Mesenchymal stem cell (in vitro differentiated cells and primary cell): Measurements from ENCODE around the gene MYO1E.
"Not testable (repeated sequence)": the region's sequence is repeated elsewhere in the genome, so short reads cannot be mapped to it uniquely, and the experiment has no call there.

ENCODE experiments used
- DNase-seq: peaks from one replicate; pipeline ENCODE4 v3.0.0-alpha.2; 2013
- H2AFZ ChIP-seq: one replicate; pipeline ENCODE4 v1.6.1; 2013; ENCODE audit warnings: low read depth, mild to moderate bottlenecking, control low read depth, inconsistent platforms, low read length, moderate library complexity
- H2AK5ac ChIP-seq: 2 replicates; pipeline ENCODE4 v1.6.1; 2013; ENCODE audit warnings: low read length, moderate library complexity, mild to moderate bottlenecking, inconsistent platforms; ENCODE audit not compliant: severe bottlenecking
- H2BK120ac ChIP-seq: one replicate; pipeline ENCODE4 v1.6.1; 2013; ENCODE audit warnings: low read depth, mild to moderate bottlenecking, inconsistent platforms, low read length, moderate library complexity
- H2BK12ac ChIP-seq, 2 experiments: one replicate each; pipeline ENCODE4 v1.6.1; 2013; ENCODE audit warnings: inconsistent platforms in 2 of 2, low read length in 2 of 2, mild to moderate bottlenecking in 2 of 2, moderate library complexity in 2 of 2, control low read depth in 1 of 2
- H2BK15ac ChIP-seq: one replicate; pipeline ENCODE4 v1.6.1; 2013; ENCODE audit warnings: mild to moderate bottlenecking, low read depth, inconsistent platforms; ENCODE audit not compliant: poor library complexity, severe bottlenecking
- H2BK5ac ChIP-seq: 2 replicates; pipeline ENCODE4 v1.6.1; 2013; ENCODE audit warnings: low read depth, mild to moderate bottlenecking, low read length, control low read depth, inconsistent platforms; ENCODE audit not compliant: poor library complexity, severe bottlenecking
- H3K14ac ChIP-seq, 2 experiments: one replicate each; pipeline ENCODE4 v1.6.1; 2013; ENCODE audit warnings: inconsistent platforms in 2 of 2, low read length in 2 of 2, control low read depth in 1 of 2, mild to moderate bottlenecking in 1 of 2, moderate library complexity in 1 of 2
- H3K18ac ChIP-seq, 2 experiments: one replicate each; pipeline ENCODE4 v1.6.1; 2013; ENCODE audit warnings: inconsistent platforms in 2 of 2, low read length in 2 of 2, control low read depth in 1 of 2, low read depth in 1 of 2, mild to moderate bottlenecking in 1 of 2
- H3K23ac ChIP-seq, 2 experiments: one replicate each; pipeline ENCODE4 v1.6.1; 2013; ENCODE audit warnings: inconsistent platforms in 2 of 2, low read length in 2 of 2, mild to moderate bottlenecking in 2 of 2, moderate library complexity in 2 of 2, control low read depth in 1 of 2
- H3K27ac ChIP-seq: 2 replicates; pipeline ENCODE4 v1.5.1; 2013; ENCODE audit warnings: mild to moderate bottlenecking, moderate library complexity, low read length, control low read depth, inconsistent platforms; ENCODE audit not compliant: poor library complexity, severe bottlenecking
- H3K27me3 ChIP-seq, 2 experiments: 2 replicates each; pipeline versions ENCODE4 v1.6.1 to v1.7.0; 2013; ENCODE audit warnings: low read length in 2 of 2, mild to moderate bottlenecking in 2 of 2, moderate library complexity in 2 of 2, control low read depth in 1 of 2, inconsistent platforms in 1 of 2; ENCODE audit not compliant: control insufficient read depth in 1 of 2, insufficient read depth in 1 of 2
- H3K36me3 ChIP-seq, 2 experiments: 2 replicates each; pipeline versions ENCODE4 v1.6.1 to v1.7.0; 2013; ENCODE audit warnings: low read length in 2 of 2, control low read depth in 1 of 2, inconsistent platforms in 1 of 2, low read depth in 1 of 2, mild to moderate bottlenecking in 1 of 2; ENCODE audit not compliant: insufficient read depth in 2 of 2, control insufficient read depth in 1 of 2
- H3K4ac ChIP-seq, 2 experiments: one replicate each; pipeline ENCODE4 v1.6.1; 2013; ENCODE audit warnings: inconsistent platforms in 2 of 2, low read length in 2 of 2, mild to moderate bottlenecking in 2 of 2, moderate library complexity in 2 of 2, control low read depth in 1 of 2, low read depth in 1 of 2
- H3K4me1 ChIP-seq: 2 replicates; pipeline ENCODE4 v1.6.1; 2013; ENCODE audit warnings: low read depth, low read length, control low read depth; ENCODE audit not compliant: control insufficient read depth, insufficient read depth
- H3K4me2 ChIP-seq: 2 replicates; pipeline ENCODE4 v1.6.1; 2013; ENCODE audit warnings: low read length, mild to moderate bottlenecking, inconsistent platforms; ENCODE audit not compliant: poor library complexity, severe bottlenecking
- H3K4me3 ChIP-seq, 2 experiments: 2 replicates each; pipeline versions ENCODE4 v1.5.1 to v1.7.0; 2013; ENCODE audit warnings: low read length in 2 of 2, mild to moderate bottlenecking in 2 of 2, control low read depth in 1 of 2, low read depth in 1 of 2; ENCODE audit not compliant: insufficient read depth in 1 of 2
- H3K79me1 ChIP-seq: replicated peaks from 2 replicates; pipeline ENCODE4 v1.6.1; 2013; ENCODE audit warnings: mild to moderate bottlenecking, control low read depth, low read length, inconsistent platforms; ENCODE audit not compliant: poor library complexity, severe bottlenecking
- H3K9ac ChIP-seq: 2 replicates; pipeline ENCODE4 v1.7.0; 2013; ENCODE audit warnings: mild to moderate bottlenecking, low read length, moderate library complexity
- H3K9me3 ChIP-seq: 2 replicates; pipeline ENCODE4 v1.7.0; 2013; ENCODE audit warnings: mild to moderate bottlenecking, low read length; ENCODE audit not compliant: control insufficient read depth
- H4K8ac ChIP-seq: one replicate; pipeline ENCODE4 v1.6.1; 2013; ENCODE audit warnings: inconsistent platforms, mild to moderate bottlenecking, low read length, moderate library complexity
- H4K91ac ChIP-seq: one replicate; pipeline ENCODE4 v1.6.1; 2013; ENCODE audit warnings: mild to moderate bottlenecking, low read length, inconsistent platforms
- WGBS: methylation state at CpG from one replicate; pipeline ENCODE4 v1.1.7; 2013; ENCODE audit warnings: mixed read lengths; 5-methylcytosine and 5-hydroxymethylcytosine counted together

The MYO1E gene

GRCh38 chr15:59280292-59280691, 92.4 kb downstream of the MYO1E start:
- not testable (repeated sequence) for H3K27me3 ChIP-seq, H3K27ac ChIP-seq, DNase-seq, H3K9me3 ChIP-seq, H2BK15ac ChIP-seq, H3K23ac ChIP-seq, H3K18ac ChIP-seq, H2BK5ac ChIP-seq, H3K9ac ChIP-seq, H2BK120ac ChIP-seq, H4K91ac ChIP-seq, H2AK5ac ChIP-seq, H3K14ac ChIP-seq, H3K4ac ChIP-seq, H2BK12ac ChIP-seq, H4K8ac ChIP-seq, H2AFZ ChIP-seq, H3K4me2 ChIP-seq, H3K4me3 ChIP-seq
- WGBS = 83% methylated on average over 3 of the region's 6 CpGs
- Histone ChIP-seq H3K79me1 (peaks cover 33% of the 10 kb centered on the region), H3K36me3 (peaks cover 11 to 43% of the 10 kb centered on the region in 2 experiments), H3K4me1 (peaks cover 26% of the 10 kb centered on the region)

- Histone ChIP-seq H3K27me3 (no peaks in the 10 kb centered on the region), H3K4ac (no peak overlapping the region), H2AK5ac (no peak overlapping the region), H2BK5ac (no peak overlapping the region), H3K4me1 (peaks cover 23% of the 10 kb centered on the region), H3K23ac (peak overlapping the region in 1 of 2 experiments; percentile 50), H3K36me3 (peaks cover 11 to 51% of the 10 kb centered on the region in 2 experiments), H3K27ac (no peak overlapping the region), H4K91ac (no peak overlapping the region), H2BK120ac (no peak overlapping the region), H3K9ac (no peak overlapping the region), H3K79me1 (peaks cover 35% of the 10 kb centered on the region), H3K4me3 (no peak overlapping the region), H3K18ac (no peak overlapping the region), H3K14ac (no peak overlapping the region), H2BK12ac (no peak overlapping the region), H3K9me3 (no peaks in the 10 kb centered on the region), H2AFZ (no peak overlapping the region), H2BK15ac (no peak overlapping the region), H3K4me2 (no peak overlapping the region), H4K8ac (no peak overlapping the region)
- over 99% methylated on average over 4 of the region's 5 CpGs for WGBS
- DNase-seq = no peak
Observed at GRCh38 chr15:59279023-59279422, 93.6 kb downstream of the MYO1E start.

GRCh38 chr15:59278120-59278519, 94.6 kb downstream of the MYO1E start:
- Histone ChIP-seq H3K23ac (no peak overlapping the region), H3K4me3 (no peak overlapping the region), H4K8ac (peak overlapping the region; percentile 7), H3K4me2 (no peak overlapping the region), H3K4me1 (peaks cover 20% of the 10 kb centered on the region), H3K36me3 (peaks cover 11 to 48% of the 10 kb centered on the region in 2 experiments), H3K27me3 (no peaks in the 10 kb centered on the region), H2AFZ (no peak overlapping the region), H2BK120ac (no peak overlapping the region), H2BK15ac (no peak overlapping the region), H3K27ac (no peak overlapping the region), H3K9me3 (no peaks in the 10 kb centered on the region), H3K18ac (no peak overlapping the region), H2AK5ac (no peak overlapping the region), H2BK5ac (no peak overlapping the region), H4K91ac (no peak overlapping the region), H3K9ac (no peak overlapping the region), H2BK12ac (no peak overlapping the region), H3K14ac (no peak overlapping the region), H3K79me1 (peaks cover 36% of the 10 kb centered on the region), H3K4ac (no peak overlapping the region)
- no peak for DNase-seq
- WGBS = 97% methylated on average over 3 of the region's 3 CpGs

- no peak overlapping the region for H3K4ac ChIP-seq
- no peak for DNase-seq
- no peak overlapping the region for H2BK12ac ChIP-seq
- no peak overlapping the region for H2BK15ac ChIP-seq
- no peaks in the 10 kb centered on the region for H3K27me3 ChIP-seq
- H2BK5ac ChIP-seq = no peak overlapping the region
- H3K36me3 ChIP-seq = peaks cover 9 to 53% of the 10 kb centered on the region in 2 experiments
- no peak overlapping the region for H4K8ac ChIP-seq
- peak overlapping the region in 1 of 2 experiments; percentile 11 for H3K18ac ChIP-seq
- H4K91ac ChIP-seq = no peak overlapping the region
- no peak overlapping the region for H2BK120ac ChIP-seq
- peak overlapping the region in 1 of 2 experiments; percentile 85 for H3K23ac ChIP-seq
- H3K9ac ChIP-seq = no peak overlapping the region
- H3K9me3 ChIP-seq = no peaks in the 10 kb centered on the region
- peaks cover 34% of the 10 kb centered on the region for H3K79me1 ChIP-seq
- H3K4me2 ChIP-seq = no peak overlapping the region
- peak overlapping the region in 1 of 2 experiments; percentile 13 for H3K14ac ChIP-seq
- 98% methylated on average over 10 of the region's 15 CpGs for WGBS
- no peak overlapping the region for H2AFZ ChIP-seq
- no peak overlapping the region for H3K27ac ChIP-seq
- H3K4me1 ChIP-seq = peaks cover 15% of the 10 kb centered on the region
- H2AK5ac ChIP-seq = peak overlapping the region; percentile 15
- no peak overlapping the region for H3K4me3 ChIP-seq
Observed at GRCh38 chr15:59276225-59277178, 96.2 kb downstream of the MYO1E start.
